SKM-1 (cell line): ENCODE measurements around the gene ICAM4.
A peak's percentile ranks its signal among the peaks of the same experiment; 100 is the strongest.
"Not testable (repeated sequence)": the region's sequence is repeated elsewhere in the genome, so short reads cannot be mapped to it uniquely, and the experiment has no call there.

Source experiments
- DNase-seq: peaks from one replicate; lab custom pipeline; 2025; ENCODE audit not compliant: unreplicated experiment; lab: John Stamatoyannopoulos, UW

The ICAM4 gene

GRCh38 chr19:10268071-10268470 lies 18.7 kb upstream of the ICAM4 start:
- no peak for DNase-seq

DNA sequence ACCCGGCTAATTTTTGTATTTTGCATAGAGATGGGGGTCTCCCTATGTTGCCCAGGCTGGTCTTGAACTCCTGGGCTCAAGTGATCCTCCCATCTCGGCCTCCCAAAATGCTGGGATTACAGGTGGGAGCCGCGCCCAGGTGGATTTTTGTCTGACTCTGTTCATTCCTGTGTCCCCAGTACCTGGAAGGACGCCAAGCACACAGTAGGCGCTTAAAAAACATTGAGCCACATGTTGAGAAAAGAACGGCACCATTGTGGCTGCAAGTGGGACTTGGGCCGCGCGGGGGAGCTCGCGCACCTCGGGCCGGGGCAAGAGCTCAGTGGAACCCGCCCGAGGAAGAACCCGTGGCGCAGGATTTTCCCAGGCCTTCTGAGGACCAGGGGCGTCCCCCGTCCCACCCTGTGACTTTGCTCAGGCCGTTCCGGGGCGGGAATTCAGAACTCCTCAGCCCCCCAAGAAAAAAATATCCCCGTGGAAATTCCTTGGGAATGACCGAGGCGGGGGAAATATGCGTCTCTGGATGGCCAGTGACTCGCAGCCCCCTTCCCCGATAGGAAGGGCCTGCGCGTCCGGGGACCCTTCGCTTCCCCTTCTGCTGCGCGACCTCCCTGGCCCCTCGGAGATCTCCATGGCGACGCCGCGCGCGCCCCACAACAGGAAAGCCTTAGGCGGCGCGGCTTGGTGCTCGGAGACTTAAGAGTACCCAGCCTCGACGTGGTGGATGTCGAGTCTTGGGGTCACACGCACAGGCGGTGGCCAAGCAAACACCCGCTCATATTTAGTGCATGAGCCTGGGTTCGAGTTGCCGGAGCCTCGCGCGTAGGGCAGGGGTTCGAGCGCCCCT lies 17.2 kb upstream of the ICAM4 start:
- peak; percentile 76 for DNase-seq

DNA sequence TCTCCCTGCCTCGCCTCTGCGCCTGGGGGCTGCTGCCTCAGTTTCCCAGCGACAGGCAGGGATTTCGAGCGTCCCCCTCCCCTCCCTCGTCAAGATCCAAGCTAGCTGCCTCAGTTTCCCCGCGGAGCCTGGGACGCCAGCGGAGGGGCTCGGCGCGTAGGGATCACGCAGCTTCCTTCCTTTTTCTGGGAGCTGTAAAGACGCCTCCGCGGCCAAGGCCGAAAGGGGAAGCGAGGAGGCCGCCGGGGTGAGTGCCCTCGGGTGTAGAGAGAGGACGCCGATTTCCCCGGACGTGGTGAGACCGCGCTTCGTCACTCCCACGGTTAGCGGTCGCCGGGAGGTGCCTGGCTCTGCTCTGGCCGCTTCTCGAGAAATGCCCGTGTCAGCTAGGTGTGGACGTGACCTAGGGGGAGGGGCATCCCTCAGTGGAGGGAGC lies 16.6 kb upstream of the ICAM4 start:
- DNase-seq = peak; percentile 82

- DNase-seq = peak; percentile 61
These were observed 15.9 kb upstream of the ICAM4 start, which contains the start of gene ICAM1 for GRCh38 chr19:10270616-10271394. TSS of gene ICAM1 (plus strand) at chr19:10271120. CDS start at chr19:10271160, 40 bp downstream.

- no peak for DNase-seq
These were observed 15.1 kb upstream of the ICAM4 start for GRCh38 chr19:10271543-10272086.

GRCh38 chr19:10274589-10274988 lies 12.2 kb upstream of the ICAM4 start:
- no peak for DNase-seq

GRCh38 chr19:10277795-10278589 lies 8.8 kb upstream of the ICAM4 start:
- no peak for DNase-seq

GRCh38 chr19:10278935-10279334 lies 7.8 kb upstream of the ICAM4 start:
- no peak for DNase-seq

DNA sequence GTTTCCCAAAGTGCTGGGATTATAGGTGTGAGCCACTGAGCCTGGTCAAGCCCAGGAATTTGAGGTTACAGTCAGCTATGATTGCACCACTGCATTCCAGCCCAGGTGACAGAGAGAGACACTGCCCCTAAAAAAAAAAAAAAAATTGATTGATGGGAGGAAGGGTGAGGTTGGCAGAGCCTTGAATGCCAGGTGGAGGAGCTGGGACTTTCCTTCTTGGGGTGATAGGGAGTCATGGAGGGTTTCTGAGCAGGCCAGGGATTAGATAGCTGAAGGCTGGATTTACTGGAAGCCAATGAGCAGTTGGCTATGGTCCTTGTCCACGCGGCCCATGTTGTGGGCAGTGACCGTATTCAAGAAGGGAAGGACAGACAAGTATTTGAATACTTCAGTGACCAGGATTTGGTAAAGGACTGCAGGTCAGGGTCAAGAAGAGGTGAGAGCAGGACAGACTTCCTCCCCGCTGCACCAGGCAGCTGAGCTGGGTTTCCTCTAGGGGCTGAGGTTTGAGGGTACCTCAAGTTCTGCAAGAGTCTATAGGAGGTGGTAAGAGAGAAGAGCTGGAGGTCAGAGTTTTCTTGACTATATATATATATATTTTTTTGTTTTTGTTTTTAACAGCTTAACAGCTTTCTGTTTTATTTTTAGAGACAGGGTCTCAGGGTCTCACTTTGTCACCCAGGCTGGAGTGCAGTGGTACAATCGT lies 6.9 kb upstream of the ICAM4 start:
- DNase-seq = peak; percentile 44

- DNase-seq = not testable (repeated sequence)
These were observed 4.7 kb upstream of the ICAM4 start for GRCh38 chr19:10282043-10282442.

GRCh38 chr19:10283301-10284064 lies 3.3 kb upstream of the ICAM4 start:
- no peak for DNase-seq

DNA sequence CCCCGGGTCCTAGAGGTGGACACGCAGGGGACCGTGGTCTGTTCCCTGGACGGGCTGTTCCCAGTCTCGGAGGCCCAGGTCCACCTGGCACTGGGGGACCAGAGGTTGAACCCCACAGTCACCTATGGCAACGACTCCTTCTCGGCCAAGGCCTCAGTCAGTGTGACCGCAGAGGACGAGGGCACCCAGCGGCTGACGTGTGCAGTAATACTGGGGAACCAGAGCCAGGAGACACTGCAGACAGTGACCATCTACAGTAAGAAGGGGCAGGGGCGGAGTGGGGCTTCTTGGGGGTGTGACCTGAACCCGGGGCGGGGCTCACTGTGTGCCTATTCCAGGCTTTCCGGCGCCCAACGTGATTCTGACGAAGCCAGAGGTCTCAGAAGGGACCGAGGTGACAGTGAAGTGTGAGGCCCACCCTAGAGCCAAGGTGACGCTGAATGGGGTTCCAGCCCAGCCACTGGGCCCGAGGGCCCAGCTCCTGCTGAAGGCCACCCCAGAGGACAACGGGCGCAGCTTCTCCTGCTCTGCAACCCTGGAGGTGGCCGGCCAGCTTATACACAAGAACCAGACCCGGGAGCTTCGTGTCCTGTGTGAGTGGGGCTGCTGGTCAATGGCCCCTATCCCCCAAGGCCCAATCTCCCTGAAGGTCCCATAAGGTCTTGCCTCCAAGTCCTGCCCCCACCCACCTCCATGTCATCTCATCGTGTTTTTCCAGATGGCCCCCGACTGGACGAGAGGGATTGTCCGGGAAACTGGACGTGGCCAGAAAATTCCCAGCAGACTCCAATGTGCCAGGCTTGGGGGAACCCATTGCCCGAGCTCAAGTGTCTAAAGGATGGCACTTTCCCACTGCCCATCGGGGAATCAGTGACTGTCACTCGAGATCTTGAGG lies 2.4 kb upstream of the ICAM4 start:
- no peak for DNase-seq

GRCh38 chr19:10284960-10285278 lies 1.8 kb upstream of the ICAM4 start:
- no peak for DNase-seq

- DNase-seq = no peak
These were observed 1.4 kb upstream of the ICAM4 start for GRCh38 chr19:10285393-10285792.

GRCh38 chr19:10288662-10289166 lies 2.0 kb downstream of the ICAM4 start:
- no peak for DNase-seq

DNA sequence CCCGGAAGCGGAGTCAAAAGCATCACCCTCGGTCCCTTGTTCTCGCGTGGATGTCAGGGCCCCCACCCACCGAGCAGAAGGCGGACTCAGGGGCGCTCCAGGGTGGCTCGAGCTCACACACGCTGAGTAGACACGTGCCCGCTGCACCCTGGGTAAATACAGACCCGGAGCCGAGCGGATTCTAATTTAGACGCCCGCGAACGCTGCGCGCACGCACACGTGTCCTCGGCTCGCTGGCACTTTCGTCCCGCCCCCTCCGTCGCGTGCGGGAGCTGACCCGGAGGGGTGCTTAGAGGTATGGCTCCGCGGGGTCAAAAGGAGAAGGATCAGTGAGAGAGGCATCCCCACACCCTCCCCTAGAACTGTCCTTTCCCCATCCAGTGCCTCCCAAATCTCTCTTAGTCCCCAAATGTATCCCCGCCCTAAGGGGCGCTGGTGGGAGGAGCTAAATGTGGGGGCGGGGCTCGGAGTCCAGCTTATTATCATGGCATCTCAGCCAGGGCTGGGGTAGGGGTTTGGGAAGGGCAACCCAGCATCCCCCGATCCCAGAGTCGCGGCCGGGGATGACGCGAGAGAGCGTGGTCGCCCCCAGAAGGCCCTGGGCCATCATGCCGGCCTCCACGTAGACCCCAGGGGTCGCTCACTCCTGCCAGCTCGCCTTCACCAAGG lies 2.5 kb downstream of the ICAM4 start:
- peak; percentile 85 for DNase-seq

DNA sequence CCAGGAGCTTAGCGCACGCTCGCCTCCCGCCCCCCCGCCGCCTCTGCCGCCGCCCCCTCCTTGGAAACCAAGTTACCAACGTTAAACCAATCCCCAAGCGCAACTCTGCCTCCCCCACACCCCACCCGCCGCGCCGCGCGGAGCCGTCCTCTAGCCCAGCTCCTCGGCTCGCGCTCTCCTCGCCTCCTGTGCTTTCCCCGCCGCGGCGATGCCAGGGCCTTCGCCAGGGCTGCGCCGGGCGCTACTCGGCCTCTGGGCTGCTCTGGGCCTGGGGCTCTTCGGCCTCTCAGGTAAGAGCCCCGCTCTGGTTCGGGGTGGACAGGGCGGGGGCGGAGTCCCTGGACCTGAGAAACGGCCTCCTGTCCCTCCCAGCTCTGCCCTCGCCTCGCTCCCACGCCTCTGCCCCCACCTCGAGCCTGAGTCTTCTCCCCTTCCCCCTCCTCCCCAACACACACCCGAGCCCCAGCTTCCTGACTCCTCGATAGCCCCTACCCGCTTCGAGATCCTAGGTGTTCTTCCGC lies 3.1 kb downstream of the ICAM4 start, which contains the start of gene ICAM5:
Gene ICAM5 (plus strand): TSS at position 117 of the 521 bp plus-strand sequence. CDS start 92 bp downstream, at position 209.
- no peak for DNase-seq
